ENCODE measurements around the gene OLIG1. TPM values are rescaled to one million over a fixed set of nuclear protein-coding genes. Genes with fewer than 3 reads are reported as not detected.

The OLIG1 gene
- polyA plus RNA-seq, 1 of the 3 experiments (the other 2 are of a cell fraction), result not detected

DNA sequence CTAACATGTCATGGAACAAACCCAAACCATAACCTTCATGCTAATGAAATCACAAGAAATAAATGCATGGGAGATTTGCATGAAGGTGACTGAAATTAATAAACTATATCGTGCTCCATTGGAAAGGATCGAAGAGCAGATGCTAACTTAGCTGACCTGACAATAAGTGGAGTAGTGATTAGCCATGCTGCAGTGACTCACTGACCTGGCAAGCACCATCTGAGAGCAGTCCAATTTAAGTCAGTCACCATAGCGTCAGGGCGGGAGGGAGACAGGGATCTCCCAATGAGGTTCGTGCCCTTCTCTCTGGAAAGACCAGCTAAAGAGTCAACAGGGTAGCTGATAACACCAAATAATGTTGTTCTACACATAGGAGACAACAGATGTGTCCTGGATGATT lies 22.7 kb upstream of the OLIG1 start:
- no peak overlapping the region for H2AFZ ChIP-seq (ENCODE audit: low read depth)

DNA sequence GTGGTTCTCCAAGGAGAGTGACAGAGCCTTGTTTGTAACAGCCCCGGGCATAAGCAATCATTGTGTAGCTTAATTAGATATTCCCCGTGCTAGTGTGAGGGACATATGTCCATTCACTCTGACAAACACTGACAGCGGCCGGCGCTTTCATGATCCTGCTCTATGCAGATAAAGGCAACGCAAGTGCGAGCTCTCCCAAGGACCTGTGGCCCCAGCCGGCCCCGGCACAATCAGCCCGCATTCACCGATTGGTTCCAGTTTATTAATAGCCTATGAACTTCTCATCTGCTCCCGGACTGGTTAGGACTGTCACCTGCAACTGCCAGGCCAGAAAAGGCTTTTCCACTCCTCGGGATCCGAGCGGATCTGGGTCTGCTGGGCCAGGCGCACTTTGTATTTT lies 18.0 kb upstream of the OLIG1 start:
- no peak for DNase-seq
- Histone ChIP-seq H3K9me2 (no peaks in the 10 kb centered on the region), H3K79me2 (ENCODE audit: insufficient read depth) (no peaks in the 10 kb centered on the region), H3K9me3 (no peaks in the 10 kb centered on the region), H3K4me1 (ENCODE audit: control insufficient read depth in 1 of 2, insufficient read depth in 2 of 2, low read depth in 1 of 2, low read length in 1 of 2) (no peaks in the 10 kb centered on the region), H3K27me3 (ENCODE audit: insufficient read depth) (peaks cover 88% of the 10 kb centered on the region), H3K4me3 (ENCODE audit: low read depth in 2 of 2, low read length in 1 of 2) (no peak overlapping the region), H2AFZ (ENCODE audit: low read depth) (no peak overlapping the region), H3K9ac (no peak overlapping the region), H3F3A (replicated peaks; ENCODE audit: insufficient read depth) (no peaks in the 10 kb centered on the region), H3K36me3 (replicated peaks in 1 of 2; ENCODE audit: control insufficient read depth in 1 of 2, insufficient read depth in 2 of 2, low read length in 1 of 2) (no peaks in the 10 kb centered on the region), H3K27ac (ENCODE audit: low read depth in 2 of 2, low read length in 1 of 2) (no peak overlapping the region), H3K4me2 (no peak overlapping the region), H4K20me1 (ENCODE audit: insufficient read depth) (no peaks in the 10 kb centered on the region)
- TF ChIP-seq, protein P1, sequence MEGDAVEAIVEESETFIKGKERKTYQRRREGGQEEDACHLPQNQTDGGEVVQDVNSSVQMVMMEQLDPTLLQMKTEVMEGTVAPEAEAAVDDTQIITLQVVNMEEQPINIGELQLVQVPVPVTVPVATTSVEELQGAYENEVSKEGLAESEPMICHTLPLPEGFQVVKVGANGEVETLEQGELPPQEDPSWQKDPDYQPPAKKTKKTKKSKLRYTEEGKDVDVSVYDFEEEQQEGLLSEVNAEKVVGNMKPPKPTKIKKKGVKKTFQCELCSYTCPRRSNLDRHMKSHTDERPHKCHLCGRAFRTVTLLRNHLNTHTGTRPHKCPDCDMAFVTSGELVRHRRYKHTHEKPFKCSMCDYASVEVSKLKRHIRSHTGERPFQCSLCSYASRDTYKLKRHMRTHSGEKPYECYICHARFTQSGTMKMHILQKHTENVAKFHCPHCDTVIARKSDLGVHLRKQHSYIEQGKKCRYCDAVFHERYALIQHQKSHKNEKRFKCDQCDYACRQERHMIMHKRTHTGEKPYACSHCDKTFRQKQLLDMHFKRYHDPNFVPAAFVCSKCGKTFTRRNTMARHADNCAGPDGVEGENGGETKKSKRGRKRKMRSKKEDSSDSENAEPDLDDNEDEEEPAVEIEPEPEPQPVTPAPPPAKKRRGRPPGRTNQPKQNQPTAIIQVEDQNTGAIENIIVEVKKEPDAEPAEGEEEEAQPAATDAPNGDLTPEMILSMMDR (IDR thresholded peaks at IDR 0.05), result no peak
- TF ChIP-seq JUND (IDR thresholded peaks at IDR 0.05) (no peak), SMC3 (IDR thresholded peaks at IDR 0.05; ENCODE audit: low read depth, low read length) (no peak)
- ChIA-PET CTCF (no interaction called here), POLR2A (no interaction called here)
- 18% methylated on average over 16 of the region's 16 CpGs for WGBS (ENCODE audit: low lambda C conversion rate)

More for the DNA sequence above, 22.7 kb upstream of the OLIG1 start:
- Histone ChIP-seq H3K27me3 (ENCODE audit: insufficient read depth) (peaks cover 49% of the 10 kb centered on the region), H3F3A (replicated peaks; ENCODE audit: insufficient read depth) (peaks cover 6% of the 10 kb centered on the region), H4K20me1 (ENCODE audit: insufficient read depth) (no peaks in the 10 kb centered on the region), H3K27ac (ENCODE audit: low read depth in 2 of 2, low read length in 1 of 2) (no peak overlapping the region), H3K4me2 (no peak overlapping the region), H3K9me2 (no peaks in the 10 kb centered on the region), H3K9ac (no peak overlapping the region), H3K79me2 (ENCODE audit: insufficient read depth) (no peaks in the 10 kb centered on the region), H3K36me3 (replicated peaks in 1 of 2; ENCODE audit: control insufficient read depth in 1 of 2, insufficient read depth in 2 of 2, low read length in 1 of 2) (no peaks in the 10 kb centered on the region), H3K9me3 (no peaks in the 10 kb centered on the region), H3K4me3 (ENCODE audit: low read depth in 2 of 2, low read length in 1 of 2) (no peak overlapping the region), H3K4me1 (ENCODE audit: control insufficient read depth in 1 of 2, insufficient read depth in 2 of 2, low read depth in 1 of 2, low read length in 1 of 2) (peaks cover 0 to 10% of the 10 kb centered on the region in 2 experiments; a peak in 1 of 4 replicates)
- ChIA-PET CTCF (interaction anchor here (1.3 kb wide), 1 partner anchor 8 kb away, joined by 3 read pairs; no protein-coding TSS in a partner anchor), POLR2A (no interaction called here)
- DNase-seq, result no peak
- TF ChIP-seq TCF12 (IDR thresholded peaks at IDR 0.05) (0 out of 2 replicates have a peak, but pooled peaks have one; percentile 12), NFIC (IDR thresholded peaks at IDR 0.05; ENCODE audit: borderline replicate concordance) (peak; percentile 76), MXI1 (IDR thresholded peaks at IDR 0.05; ENCODE audit: low read depth, low read length) (no peak), TAF1 (IDR thresholded peaks at IDR 0.05; ENCODE audit: borderline replicate concordance, low read depth, low read length) (no peak), FOSL2 (IDR thresholded peaks at IDR 0.05; ENCODE audit: borderline replicate concordance, low read depth) (peak; percentile 61; the same call in 1 of the 2 replicates), JUND (IDR thresholded peaks at IDR 0.05) (peak; percentile 31; the same call in 1 of the 2 replicates)
- WGBS (ENCODE audit: low lambda C conversion rate), result 10% methylated on average over 5 of the region's 5 CpGs

DNA sequence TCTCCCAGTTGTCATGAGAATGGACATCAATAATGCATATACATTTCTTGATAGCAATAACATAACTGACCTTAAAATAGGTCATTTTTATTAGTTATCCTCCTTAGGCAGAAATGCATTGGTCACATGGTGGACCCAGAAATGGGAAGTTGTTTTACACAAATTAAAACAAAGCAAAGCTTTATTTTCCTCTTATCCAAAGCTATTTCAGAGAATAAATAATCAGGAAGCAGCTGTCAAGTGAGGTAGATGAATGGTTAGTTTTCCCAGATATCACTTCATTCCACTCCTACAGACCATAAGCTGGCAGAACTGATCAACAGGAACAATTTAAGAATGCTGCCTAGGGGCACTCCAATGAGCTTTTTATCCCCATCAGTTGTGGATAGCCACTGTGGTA lies 16.0 kb upstream of the OLIG1 start:
- Histone ChIP-seq H3K9me2 (no peaks in the 10 kb centered on the region), H3K27me3 (ENCODE audit: insufficient read depth) (peaks cover 89% of the 10 kb centered on the region), H3K36me3 (replicated peaks in 1 of 2; ENCODE audit: control insufficient read depth in 1 of 2, insufficient read depth in 2 of 2, low read length in 1 of 2) (no peaks in the 10 kb centered on the region), H3K4me3 (ENCODE audit: low read depth in 2 of 2, low read length in 1 of 2) (no peak overlapping the region), H3K4me1 (ENCODE audit: control insufficient read depth in 1 of 2, insufficient read depth in 2 of 2, low read depth in 1 of 2, low read length in 1 of 2) (no peaks in the 10 kb centered on the region), H3K4me2 (no peak overlapping the region), H3K79me2 (ENCODE audit: insufficient read depth) (no peaks in the 10 kb centered on the region), H2AFZ (ENCODE audit: low read depth) (no peak overlapping the region), H3K9ac (no peak overlapping the region), H3K27ac (ENCODE audit: low read depth in 2 of 2, low read length in 1 of 2) (no peak overlapping the region), H4K20me1 (ENCODE audit: insufficient read depth) (no peaks in the 10 kb centered on the region), H3K9me3 (no peaks in the 10 kb centered on the region), H3F3A (replicated peaks; ENCODE audit: insufficient read depth) (no peaks in the 10 kb centered on the region)
- no peak for TF ChIP-seq JUND (IDR thresholded peaks at IDR 0.05)
- TF ChIP-seq, protein P2, sequence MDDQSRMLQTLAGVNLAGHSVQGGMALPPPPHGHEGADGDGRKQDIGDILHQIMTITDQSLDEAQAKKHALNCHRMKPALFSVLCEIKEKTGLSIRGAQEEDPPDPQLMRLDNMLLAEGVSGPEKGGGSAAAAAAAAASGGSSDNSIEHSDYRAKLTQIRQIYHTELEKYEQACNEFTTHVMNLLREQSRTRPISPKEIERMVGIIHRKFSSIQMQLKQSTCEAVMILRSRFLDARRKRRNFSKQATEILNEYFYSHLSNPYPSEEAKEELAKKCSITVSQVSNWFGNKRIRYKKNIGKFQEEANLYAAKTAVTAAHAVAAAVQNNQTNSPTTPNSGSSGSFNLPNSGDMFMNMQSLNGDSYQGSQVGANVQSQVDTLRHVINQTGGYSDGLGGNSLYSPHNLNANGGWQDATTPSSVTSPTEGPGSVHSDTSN (IDR thresholded peaks at IDR 0.05), result no peak
- no peak for TF ChIP-seq POLR2AphosphoS5 (IDR thresholded peaks at IDR 0.05; ENCODE audit: low read depth, low read length)
- TF ChIP-seq RAD21 (IDR thresholded peaks at IDR 0.05; ENCODE audit: low read length), result no peak
- no peak for TF ChIP-seq NFIC (IDR thresholded peaks at IDR 0.05; ENCODE audit: borderline replicate concordance)
- TF ChIP-seq MAX (IDR thresholded peaks at IDR 0.05; ENCODE audit: low read depth), result no peak
- TF ChIP-seq RXRA (IDR thresholded peaks at IDR 0.05; ENCODE audit: borderline replicate concordance, low read depth), result no peak
- no peak for TF ChIP-seq FOSL2 (IDR thresholded peaks at IDR 0.05; ENCODE audit: borderline replicate concordance, low read depth)
- TF ChIP-seq MEF2A (IDR thresholded peaks at IDR 0.05; ENCODE audit: borderline replicate concordance, low read depth), result no peak
- TF ChIP-seq, protein P3, sequence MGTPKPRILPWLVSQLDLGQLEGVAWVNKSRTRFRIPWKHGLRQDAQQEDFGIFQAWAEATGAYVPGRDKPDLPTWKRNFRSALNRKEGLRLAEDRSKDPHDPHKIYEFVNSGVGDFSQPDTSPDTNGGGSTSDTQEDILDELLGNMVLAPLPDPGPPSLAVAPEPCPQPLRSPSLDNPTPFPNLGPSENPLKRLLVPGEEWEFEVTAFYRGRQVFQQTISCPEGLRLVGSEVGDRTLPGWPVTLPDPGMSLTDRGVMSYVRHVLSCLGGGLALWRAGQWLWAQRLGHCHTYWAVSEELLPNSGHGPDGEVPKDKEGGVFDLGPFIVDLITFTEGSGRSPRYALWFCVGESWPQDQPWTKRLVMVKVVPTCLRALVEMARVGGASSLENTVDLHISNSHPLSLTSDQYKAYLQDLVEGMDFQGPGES (IDR thresholded peaks at IDR 0.05; ENCODE audit: low read depth, low read length), result no peak
- TF ChIP-seq SIN3A (IDR thresholded peaks at IDR 0.05; ENCODE audit: borderline replicate concordance, low read depth, low read length), result no peak
- no peak for TF ChIP-seq FOXM1 (IDR thresholded peaks at IDR 0.05; ENCODE audit: low read depth)
- TF ChIP-seq EP300 (IDR thresholded peaks at IDR 0.05; ENCODE audit: borderline replicate concordance in 1 of 2, low read depth in 1 of 2, low read length in 1 of 2), result no peak
- TF ChIP-seq NRF1 (IDR thresholded peaks at IDR 0.05; ENCODE audit: low read depth, low read length), result no peak
- TF ChIP-seq GABPA (IDR thresholded peaks at IDR 0.05; ENCODE audit: low read depth), result no peak
- no peak for DNase-seq
- ChIA-PET POLR2A (no interaction called here), CTCF (interaction anchor here (1.0 kb wide), 1 partner anchor 113 kb away, joined by 3 read pairs; no protein-coding TSS in a partner anchor)

Measured in SK-N-SH (cell line).